Measurements from ENCODE around the gene FKBP7. TPM values are rescaled to one million over a fixed set of nuclear protein-coding genes. Genes with fewer than 3 reads are reported as not detected.

The FKBP7 gene
- total RNA-seq, 1 experiment from 2014 or later: 4.8 TPM

DNA sequence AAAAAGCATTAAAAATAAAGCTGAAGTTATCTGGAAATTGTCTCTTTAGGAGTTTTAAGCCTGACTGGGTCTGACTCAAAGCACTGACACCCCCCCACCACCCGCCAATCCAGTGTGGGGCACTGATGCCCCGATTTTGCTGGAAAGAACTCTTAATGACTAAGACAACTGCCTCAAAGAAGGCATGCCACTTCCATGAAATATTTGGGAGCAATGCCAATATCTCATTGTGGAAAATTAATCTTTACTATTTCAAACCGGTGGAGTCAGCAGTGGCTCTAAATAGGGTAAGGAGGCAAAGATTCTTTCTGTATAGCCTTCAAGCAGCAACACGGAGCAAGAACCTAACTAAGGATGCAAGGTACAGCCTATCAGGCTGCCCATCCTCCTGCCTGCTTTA lies 4.5 kb downstream of the FKBP7 start:
- no peak overlapping the region for H3K9ac ChIP-seq (ENCODE audit: extremely low read depth, insufficient read length, low read length)
- H2BK120ac ChIP-seq (ENCODE audit: low read depth, low read length, poor library complexity, severe bottlenecking): no peak overlapping the region
- no peaks in the 10 kb centered on the region for H3K4me1 ChIP-seq (ENCODE audit: insufficient read depth, low read length)
- no peak overlapping the region for H3K56ac ChIP-seq (ENCODE audit: insufficient read length, low read depth, low read length)
- Mint-ChIP-seq H3K27me3 (ENCODE audit: low read depth) (no peaks in the 10 kb centered on the region), H3K27ac (no peak overlapping the region), H3K36me3 (ENCODE audit: insufficient read depth in 1 of 3, low read depth in 3 of 3) (no peaks in the 10 kb centered on the region), H3K9me3 (no peaks in the 10 kb centered on the region), H3K4me3 (no peak overlapping the region), H3K4me1 (0 out of 4 replicates have a peak, but pooled peaks cover 0 to 4% of the 10 kb centered on the region in 2 experiments)
- no peaks in the 10 kb centered on the region for H4K20me1 ChIP-seq (ENCODE audit: control insufficient read depth, insufficient read depth, insufficient read length)
- H2AK5ac ChIP-seq (ENCODE audit: insufficient read length, low read length): no peak overlapping the region
- H4K91ac ChIP-seq (ENCODE audit: insufficient read length, low read depth, low read length): no peak overlapping the region
- H3K4me2 ChIP-seq (ENCODE audit: insufficient read depth, insufficient read length, low read length): no peak overlapping the region
- no peak overlapping the region for H2AFZ ChIP-seq (ENCODE audit: low read length)
- no peak overlapping the region for H3K18ac ChIP-seq (ENCODE audit: insufficient read length, low read depth, low read length)
- WGBS (ENCODE audit: extremely low coverage, insufficient read length, low lambda C conversion rate): no CpG with 5 or more reads among the region's 4 CpGs
- H3K23me2 ChIP-seq (ENCODE audit: insufficient read length, low read depth, low read length, poor library complexity, severe bottlenecking): peaks cover 4% of the 10 kb centered on the region
- H3K14ac ChIP-seq (ENCODE audit: insufficient read depth, low read length): no peak overlapping the region
- no peaks in the 10 kb centered on the region for H3K9me3 ChIP-seq (ENCODE audit: control insufficient read depth, low read depth, low read length)
- no peak for DNase-seq
- no peaks in the 10 kb centered on the region for H3K79me2 ChIP-seq (ENCODE audit: insufficient read depth, low read length)
- H3T11ph ChIP-seq (ENCODE audit: low read length): no peak overlapping the region
- no peak overlapping the region for H2BK20ac ChIP-seq (ENCODE audit: low read depth, low read length, poor library complexity, severe bottlenecking)
- no peak overlapping the region for H3K23ac ChIP-seq (ENCODE audit: insufficient read length, low read depth, low read length)
- no peak overlapping the region for H2BK12ac ChIP-seq (ENCODE audit: insufficient read length, low read depth, low read length)
- H3K27ac ChIP-seq (ENCODE audit: insufficient read length, low read depth, low read length): no peak overlapping the region
- H3K79me1 ChIP-seq (ENCODE audit: insufficient read depth, low read depth, low read length, poor library complexity, severe bottlenecking): no peaks in the 10 kb centered on the region
- H4K5ac ChIP-seq (ENCODE audit: insufficient read length, low read depth, low read length): no peak overlapping the region
- H3K27me3 ChIP-seq (ENCODE audit: insufficient read depth, low read length): no peaks in the 10 kb centered on the region
- no peak overlapping the region for H2BK15ac ChIP-seq (ENCODE audit: low read depth, low read length)
- no peak overlapping the region for H4K8ac ChIP-seq (replicated peaks; ENCODE audit: insufficient read length, low read depth, low read length)
- TF ChIP-seq, protein P1, sequence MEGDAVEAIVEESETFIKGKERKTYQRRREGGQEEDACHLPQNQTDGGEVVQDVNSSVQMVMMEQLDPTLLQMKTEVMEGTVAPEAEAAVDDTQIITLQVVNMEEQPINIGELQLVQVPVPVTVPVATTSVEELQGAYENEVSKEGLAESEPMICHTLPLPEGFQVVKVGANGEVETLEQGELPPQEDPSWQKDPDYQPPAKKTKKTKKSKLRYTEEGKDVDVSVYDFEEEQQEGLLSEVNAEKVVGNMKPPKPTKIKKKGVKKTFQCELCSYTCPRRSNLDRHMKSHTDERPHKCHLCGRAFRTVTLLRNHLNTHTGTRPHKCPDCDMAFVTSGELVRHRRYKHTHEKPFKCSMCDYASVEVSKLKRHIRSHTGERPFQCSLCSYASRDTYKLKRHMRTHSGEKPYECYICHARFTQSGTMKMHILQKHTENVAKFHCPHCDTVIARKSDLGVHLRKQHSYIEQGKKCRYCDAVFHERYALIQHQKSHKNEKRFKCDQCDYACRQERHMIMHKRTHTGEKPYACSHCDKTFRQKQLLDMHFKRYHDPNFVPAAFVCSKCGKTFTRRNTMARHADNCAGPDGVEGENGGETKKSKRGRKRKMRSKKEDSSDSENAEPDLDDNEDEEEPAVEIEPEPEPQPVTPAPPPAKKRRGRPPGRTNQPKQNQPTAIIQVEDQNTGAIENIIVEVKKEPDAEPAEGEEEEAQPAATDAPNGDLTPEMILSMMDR (conservative IDR thresholded peaks at IDR 0.05): no peak
- no peak overlapping the region for H3K4ac ChIP-seq (ENCODE audit: low read depth, low read length)
- H2BK5ac ChIP-seq (ENCODE audit: insufficient read length, low read length): no peak overlapping the region
